ENCODE measurements around the gene PPP1R9B.

PPP1R9B gene

GRCh38 chr17:50187751-50188530 lies 37.5 kb upstream of the PPP1R9B start:
- no peak for DNase-seq

GRCh38 chr17:50187394-50187725 lies 36.9 kb upstream of the PPP1R9B start:
- no peak for DNase-seq

- no peak for DNase-seq
Measured at GRCh38 chr17:50186661-50187393, 36.4 kb upstream of the PPP1R9B start.

DNA sequence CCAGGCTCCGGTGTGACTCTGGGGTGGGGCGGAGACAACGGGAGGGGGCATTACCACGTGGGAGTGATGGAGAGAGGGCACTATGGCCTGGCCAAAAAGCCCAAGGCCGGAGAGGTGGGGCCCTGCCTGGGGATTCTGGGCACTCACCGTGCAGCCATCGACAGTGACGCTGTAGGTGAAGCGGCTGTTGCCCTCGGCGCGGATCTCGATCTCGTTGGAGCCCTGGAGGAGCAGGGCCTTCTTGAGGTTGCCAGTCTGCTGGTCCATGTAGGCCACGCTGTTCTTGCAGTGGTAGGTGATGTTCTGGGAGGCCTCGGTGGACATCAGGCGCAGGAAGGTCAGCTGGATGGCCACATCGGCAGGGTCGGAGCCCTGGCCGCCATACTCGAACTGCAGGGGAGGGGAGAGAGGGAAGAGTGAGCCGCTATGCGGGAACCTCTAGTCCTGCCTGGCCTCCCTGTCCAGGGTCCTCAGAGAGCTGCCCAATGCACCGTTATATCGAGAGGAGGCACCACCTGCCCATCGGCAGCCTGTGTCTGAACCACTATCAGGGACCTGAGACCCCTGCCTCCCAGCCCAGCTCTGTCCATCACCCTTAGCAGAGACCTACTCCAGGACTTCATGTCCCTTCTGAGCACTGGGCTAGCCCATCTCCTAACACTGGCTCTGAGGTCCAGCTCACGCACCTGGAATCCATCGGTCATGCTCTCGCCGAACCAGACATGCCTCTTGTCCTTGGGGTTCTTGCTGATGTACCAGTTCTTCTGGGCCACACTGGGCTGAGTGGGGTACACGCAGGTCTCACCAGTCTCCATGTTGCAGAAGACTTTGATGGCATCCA lies 35.4 kb upstream of the PPP1R9B start:
- DNase-seq, result no peak

DNA sequence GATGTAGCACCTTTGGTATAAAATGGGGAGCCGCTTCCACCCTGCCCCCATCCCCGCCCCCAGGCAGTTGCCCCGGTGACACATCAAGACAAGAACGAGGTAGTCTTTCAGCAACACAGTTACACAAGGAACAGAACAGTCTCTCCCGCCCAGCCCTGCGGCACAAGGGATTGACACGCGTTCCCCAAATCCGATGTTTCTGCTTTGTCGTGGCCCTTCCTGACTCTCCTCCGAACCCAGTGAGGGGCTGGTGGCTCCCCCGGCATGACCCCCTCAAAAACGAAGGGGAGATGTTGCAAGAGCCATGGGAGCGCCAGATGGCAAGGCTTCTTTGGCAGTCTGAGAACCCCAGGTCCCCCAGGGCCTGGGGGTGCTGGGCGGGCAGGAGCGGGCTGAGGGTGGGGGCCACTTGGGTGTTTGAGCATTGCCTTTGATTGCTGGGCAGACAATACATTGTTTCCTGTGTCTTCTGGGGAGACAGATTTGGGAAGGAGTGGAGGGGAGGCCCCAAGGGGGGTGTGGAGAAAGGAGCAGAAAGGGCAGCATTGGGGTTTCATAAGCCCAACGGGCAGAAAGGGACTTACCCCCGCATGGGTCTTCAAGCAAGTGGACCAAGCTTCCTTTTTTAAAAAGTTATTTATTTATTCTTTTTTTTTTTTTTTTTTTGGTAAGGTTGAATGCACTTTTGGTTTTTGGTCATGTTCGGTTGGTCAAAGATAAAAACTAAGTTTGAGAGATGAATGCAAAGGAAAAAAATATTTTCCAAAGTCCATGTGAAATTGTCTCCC lies 34.3 kb upstream of the PPP1R9B start:
- DNase-seq, result no peak

DNA sequence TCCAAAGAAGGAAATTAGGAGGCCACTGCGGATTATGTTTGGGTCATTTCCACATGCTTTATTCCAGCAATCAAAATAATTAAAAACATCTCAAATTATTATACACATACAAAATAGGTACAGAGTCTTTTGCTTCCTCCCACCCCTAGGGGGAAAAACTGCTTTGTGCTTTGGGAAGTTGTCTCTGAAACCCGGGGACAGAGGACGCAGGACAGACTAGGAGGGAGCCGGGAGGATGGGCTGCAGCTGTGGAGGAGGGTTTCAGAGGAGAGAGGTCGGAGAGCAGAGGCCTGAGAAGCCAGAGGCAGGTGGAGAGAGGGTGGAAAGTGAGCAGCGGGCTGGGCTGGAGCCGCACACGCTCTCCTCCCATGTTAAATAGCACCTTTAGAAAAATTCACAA lies 33.6 kb upstream of the PPP1R9B start:
- DNase-seq, result no peak

- DNase-seq, result no peak
Measured at GRCh38 chr17:50183421-50183994, 33.0 kb upstream of the PPP1R9B start.

DNA sequence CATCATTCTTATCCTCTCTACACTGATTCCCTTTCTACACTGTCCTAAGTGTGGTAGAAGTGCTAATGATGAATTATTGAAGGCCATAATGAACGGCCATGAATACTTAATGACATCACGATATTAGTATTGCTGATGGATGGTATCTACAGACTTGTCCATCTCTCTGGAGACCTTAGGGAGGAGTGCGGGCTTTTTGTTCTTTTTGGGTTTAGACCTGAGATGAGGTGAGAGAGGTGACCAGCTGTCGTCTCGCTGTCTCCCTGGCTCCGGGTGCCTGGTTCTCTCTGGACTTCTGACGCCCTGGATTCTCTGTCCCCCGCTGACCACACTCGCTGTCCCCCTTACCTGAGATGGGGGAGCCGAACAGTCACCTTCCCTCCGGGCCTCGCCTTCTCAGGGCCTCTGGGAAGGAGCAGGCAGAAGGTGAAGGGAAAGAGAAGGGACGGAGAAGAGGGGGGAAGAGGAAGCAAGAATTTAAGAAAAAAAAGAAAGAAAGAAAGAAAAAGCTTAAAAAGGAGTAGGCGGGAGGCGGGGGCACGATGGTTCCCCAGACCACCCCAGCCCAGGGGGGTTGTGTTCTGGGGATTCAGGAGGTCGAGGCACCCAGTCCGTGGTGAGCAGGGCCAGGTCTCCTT lies 32.4 kb upstream of the PPP1R9B start:
- no peak for DNase-seq

DNA sequence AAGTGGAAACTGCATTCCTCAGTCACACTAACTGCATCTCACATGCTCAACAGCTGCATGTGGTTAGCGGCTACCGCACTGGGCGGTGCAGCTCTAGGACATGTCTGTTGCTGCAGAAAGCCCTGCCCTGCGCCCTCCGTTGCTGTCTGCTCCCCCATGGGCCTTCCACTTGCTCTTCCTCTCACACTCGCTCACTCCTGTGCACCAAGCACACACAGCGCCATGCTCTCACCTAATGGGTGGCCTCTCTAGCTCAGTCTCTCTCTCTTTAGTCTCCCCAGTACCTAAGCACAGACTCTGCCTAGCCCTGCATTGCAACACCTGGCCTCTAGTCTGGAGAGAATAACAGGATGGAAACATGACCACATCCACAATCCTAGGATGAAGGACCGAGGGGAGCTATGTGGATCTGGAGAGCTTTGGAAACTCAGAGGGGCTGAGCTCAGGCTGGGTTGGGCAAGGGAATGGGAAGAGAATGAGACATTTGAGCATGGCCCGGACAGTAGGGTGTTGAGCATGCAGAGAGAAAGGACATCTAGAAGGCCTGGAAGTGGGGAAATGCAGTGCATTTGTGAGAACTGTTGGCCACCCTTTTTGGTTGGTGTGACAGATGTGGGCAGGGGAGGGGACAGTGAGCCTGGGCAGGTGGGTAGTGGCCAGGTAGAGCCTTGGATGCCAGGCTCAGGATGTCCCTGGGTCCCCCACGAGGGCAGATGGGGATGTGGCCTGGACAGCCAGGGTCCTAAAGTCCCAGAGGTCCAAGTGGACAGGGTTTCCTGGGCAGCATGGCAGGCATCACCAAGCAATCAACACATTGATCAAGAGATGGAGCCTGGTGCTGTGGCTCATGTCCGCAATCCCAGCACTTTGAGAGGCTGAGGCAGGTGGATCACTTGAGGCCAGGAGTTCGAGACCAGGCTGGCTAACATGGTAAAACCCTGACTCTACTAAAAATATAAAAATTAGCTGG lies 31.4 kb upstream of the PPP1R9B start:
- DNase-seq, result no peak

- no peak for DNase-seq
Measured at GRCh38 chr17:50181144-50181543, 30.7 kb upstream of the PPP1R9B start.

- no peak for DNase-seq
Measured at GRCh38 chr17:50180620-50181019, 30.1 kb upstream of the PPP1R9B start.

GRCh38 chr17:50180111-50180510 lies 29.6 kb upstream of the PPP1R9B start:
- no peak for DNase-seq

DNA sequence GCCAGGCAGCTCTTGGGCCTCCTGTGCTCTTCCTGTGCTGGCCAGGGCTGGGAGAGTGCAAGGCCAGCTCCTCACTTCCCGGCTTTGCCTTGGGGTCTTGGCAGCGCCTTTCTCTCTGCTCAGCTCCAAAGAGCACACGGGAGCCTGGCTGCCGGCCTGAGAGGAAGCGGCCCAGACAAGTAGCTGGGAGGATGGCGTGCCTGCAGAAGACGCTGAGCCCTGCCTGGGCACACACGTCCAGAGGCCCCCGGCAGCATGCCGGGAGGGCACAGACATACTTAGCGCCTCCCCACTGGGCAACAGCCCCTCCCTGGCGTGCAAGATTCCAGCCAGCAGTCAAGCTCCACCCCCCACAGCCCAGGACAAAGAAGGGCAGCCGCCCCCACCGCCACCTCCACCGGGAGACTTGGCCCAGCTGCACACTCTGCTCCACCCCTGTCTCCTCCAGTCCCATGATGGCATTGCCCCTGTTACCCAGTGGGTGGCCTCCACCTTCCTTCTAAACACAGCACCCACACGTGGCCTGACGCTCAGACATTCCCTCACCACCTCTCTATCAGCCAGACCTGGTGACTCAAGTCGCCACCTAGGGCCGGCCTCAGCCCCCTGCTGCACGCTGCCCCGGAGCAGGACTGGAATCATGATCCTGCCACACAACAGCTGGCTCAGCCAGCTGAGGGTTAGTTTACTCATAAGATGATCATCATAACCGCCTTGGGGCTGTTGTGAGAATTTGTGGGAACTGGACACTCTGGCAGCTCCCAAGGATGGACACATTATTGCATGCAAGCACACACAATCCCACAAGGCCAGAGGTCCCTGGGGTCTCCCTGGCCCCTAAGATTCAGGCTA lies 27.7 kb upstream of the PPP1R9B start:
- peak; percentile 78 for DNase-seq

DNA sequence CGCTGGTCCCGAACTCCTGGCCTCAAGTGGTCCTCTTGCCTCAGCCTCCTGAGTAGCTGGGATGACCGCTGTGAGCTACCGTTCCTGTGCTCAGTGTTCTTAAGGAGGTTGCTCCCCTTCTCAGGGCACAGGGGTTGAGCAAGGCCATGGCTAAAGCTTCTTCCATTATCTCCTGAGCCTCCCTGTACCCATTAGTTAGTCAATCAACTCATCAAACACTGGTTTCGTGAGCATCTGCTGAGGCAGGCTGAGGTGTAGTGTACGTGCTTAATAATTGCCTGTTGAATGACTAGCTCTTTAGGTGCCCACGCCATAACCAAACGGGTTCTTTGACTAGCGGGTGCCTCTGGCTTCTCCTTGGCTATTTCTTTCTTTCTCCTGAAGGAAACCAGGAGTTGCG lies 27.0 kb upstream of the PPP1R9B start:
- no peak for DNase-seq

DNA sequence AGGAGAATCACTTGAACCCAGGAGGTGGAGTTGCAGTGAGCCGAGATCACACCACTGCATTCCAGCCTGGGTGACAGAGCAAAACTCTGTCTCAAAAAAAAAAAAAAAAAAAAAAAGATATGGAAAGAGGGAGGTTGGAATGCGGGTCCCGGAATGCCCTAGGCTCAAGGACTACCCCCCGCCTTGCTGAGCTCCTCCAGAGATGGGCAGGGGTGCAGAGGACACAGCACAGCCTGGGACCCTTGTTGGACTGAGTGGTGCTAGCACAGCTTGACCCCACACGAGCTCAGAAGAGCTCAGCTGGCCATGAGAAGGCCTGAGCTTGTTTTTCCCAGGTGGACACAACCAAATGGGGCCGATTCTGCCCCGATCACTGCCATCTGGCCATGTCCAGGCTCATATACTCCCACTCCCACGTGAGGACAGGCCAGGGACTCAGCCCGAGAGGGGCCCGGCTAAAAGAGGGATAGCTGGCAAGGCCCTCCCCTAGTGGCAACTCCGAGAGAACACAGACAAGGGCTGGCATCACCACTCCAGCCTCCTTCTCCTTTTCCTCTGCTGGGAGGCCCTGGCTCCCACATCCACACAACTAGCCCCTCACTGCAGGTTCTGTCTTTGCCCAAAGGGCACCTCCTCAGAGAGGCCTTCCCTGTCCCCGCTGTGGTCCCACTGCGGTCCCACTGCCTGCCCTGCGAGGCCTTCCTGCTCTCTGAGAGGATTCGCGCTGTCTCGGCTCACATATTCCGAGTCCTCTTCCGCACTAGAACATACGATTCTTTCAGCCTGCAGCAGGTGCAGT lies 26.3 kb upstream of the PPP1R9B start:
- DNase-seq, result no peak

- peak; percentile 11 for DNase-seq
Measured at GRCh38 chr17:50175035-50175807, 24.7 kb upstream of the PPP1R9B start.

- no peak for DNase-seq
Measured at GRCh38 chr17:50174444-50174843, 24.0 kb upstream of the PPP1R9B start.

DNA sequence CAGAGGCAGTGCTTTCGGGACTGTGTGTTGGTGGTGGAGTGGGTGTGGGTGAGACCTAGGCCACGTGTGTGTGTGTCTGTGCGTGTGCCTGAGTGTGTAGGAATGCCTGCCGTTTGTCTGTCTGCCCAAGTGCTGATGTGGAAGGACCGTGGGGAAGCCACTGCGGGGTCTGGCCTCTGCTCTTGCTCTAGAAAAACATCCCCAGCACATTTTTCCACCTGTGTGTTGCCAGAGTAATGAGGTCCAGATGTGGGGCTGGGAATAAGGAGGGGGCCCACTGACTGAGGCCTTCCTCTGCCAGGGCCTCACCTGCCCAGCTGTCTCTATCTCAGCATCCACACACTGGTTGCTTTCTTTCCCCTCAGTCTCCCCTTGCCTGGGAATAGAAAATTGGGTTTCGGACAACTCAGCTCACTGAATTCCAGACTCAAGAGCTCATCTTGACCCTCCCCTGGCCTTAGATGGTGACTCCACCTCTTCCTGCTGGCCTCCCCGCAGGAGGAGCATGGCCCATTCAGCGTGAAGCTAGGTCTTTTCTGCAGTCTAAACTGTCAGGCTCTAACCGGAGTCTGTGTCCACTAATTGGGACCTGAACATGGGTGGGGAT lies 23.0 kb upstream of the PPP1R9B start:
- no peak for DNase-seq

Measured in NCI-H146 (cell line).